SKM-1 treated with dmso at 0.1 percent for 144 hours (cell line): Measurements from ENCODE around the gene ARF6.
"Not testable (repeated sequence)": the region's sequence is repeated elsewhere in the genome, so short reads cannot be mapped to it uniquely, and the experiment has no call there.

ENCODE experiments used
- DNase-seq: peaks from one replicate; lab custom pipeline; 2025; ENCODE audit not compliant: unreplicated experiment; lab: John Stamatoyannopoulos, UW

ARF6 gene

DNA sequence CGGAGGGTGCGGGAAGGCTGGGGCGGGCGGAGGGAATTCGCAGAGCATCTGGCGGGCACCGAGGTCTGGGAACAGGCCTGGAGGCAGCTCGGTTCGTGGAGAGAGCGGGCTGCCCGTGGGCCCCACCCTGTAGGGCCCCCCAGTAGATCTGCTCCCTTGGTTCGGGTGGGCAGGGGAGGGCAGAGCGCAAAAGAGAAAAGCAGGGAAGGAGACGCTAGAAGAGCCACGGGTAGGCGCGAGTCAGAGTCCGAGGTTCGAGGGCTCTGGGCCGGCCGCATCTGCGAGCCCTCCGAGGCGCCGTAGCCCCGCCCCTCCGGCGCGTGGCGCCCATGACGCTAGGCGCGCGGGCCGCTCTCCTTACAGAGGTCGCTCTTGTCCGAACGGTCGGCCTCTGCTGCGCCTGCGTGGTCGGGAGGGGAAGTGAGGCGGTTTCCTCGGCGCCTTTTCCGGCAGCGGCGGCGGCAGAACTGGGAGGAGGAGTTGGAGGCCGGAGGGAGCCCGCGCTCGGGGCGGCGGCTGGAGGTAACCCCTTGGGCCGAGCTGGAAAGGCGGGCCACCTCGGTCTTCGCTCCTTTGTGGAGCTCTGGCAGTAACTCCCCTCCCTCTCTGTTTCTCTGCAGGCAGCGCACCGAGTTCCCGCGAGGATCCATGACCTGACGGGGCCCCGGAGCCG lies at the start of gene ARF6:
ARF6 (plus strand) TSS at position 447 of the 673 bp plus-strand sequence. CDS start 655 bp downstream, outside the sequence.
- DNase-seq: peak; percentile 62

DNA sequence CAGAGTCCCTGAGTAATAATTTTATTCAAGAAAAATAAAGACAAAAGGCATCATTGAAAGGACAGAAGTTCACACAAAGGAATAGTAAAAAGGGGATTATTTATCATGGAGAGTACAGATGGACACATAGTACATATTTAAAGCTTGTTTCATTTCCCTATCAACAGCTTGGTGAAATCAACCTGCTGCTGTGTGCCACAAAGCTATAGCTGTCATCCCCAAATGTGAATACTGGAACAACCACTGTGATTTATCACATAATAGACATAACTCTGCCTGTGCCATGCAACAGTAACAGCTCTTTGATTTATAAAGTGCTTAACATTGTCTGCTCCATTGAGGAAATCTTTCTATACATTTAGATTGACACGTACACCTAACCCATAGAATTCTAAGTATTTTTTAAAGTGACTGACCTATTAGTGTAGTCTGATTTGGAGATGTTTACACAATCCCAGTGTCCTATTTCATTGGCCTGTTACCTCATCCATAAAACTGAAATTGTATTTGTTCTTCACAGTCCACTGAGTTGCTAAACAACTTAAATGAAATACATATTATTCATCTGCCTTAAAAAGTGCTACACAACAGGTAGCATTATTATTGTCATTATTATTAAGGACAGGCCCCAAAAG lies 43.6 kb upstream of the ARF6 start:
- no peak for DNase-seq

DNA sequence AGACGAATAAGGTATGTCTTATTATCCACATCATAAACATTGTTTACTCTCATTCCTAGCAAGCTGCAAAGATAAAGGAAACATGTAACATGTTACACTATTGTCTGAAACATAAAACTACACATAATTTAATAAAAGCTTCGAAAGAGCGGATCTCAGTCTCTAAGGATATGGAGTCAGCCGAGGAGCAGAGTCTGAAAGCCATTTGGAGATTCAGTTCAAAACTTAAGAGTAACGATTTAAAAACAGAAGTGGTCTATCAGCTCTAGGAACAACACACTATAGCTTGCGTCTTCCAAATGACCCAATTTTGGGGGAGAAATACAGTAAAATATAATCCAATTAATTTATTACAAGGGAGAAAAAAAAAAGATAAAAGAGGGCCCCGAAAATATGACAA lies 41.1 kb upstream of the ARF6 start:
- DNase-seq: no peak

DNA sequence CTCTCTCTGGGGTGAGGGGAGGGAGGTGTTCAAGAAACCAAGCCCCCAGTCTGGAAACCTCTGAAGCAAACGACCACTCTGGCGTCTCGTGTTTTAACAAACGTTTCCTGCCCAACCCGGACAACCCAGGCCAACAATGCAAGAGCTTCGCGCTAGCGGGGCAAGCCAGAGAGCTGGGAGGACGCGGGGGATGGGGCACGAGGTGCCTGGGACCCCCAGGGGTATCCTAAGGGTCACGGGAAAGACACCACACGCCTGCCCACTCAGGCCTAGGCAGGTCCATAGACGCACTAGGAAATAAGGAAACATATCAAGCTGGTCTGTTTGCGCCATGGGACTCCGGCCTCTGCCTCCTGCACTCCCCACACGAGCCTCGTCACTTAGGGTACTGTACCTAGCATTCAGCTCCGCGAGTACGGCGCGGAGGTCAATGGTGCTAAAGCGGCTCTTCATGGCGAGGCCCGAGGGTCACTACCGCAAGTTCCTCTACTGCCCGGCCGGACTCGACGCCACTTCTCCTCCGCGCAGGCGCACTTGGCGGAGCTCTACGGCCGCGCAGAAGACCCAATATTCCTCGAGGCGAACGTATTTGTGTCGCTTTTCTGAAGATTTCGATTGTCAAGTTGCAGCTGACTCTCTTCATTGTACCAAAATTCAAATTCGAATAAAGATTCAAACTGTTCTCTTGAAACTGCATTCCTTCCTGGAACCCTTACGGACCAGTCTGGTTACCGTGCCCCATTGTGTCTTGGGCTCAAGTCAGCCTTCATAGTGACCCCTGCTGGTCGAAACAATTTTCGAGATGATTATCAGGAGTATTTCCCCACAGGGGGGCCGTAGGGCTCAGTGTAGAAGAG lies 40.4 kb upstream of the ARF6 start, which contains the start of gene NEMF:
NEMF (minus strand) TSS at position 488 of the 857 bp plus-strand sequence; CDS start at position 453, 35 bp downstream.
- DNase-seq: peak; percentile 75

DNA sequence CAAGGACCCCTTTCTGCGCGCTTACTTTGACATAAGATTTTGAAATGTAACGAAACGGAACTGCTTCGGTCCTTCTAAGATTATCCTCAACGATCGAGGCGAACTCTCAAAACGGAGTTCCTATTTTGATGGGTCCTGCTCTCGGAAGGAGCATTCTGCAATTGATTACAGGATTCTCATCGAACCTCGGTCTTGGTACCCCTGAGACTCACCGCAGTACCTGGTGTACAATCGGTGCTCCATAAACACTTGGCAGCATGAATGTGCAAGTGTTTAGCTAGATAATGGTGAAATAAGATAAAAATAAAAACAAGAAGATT lies 39.8 kb upstream of the ARF6 start:
- no peak for DNase-seq

DNA sequence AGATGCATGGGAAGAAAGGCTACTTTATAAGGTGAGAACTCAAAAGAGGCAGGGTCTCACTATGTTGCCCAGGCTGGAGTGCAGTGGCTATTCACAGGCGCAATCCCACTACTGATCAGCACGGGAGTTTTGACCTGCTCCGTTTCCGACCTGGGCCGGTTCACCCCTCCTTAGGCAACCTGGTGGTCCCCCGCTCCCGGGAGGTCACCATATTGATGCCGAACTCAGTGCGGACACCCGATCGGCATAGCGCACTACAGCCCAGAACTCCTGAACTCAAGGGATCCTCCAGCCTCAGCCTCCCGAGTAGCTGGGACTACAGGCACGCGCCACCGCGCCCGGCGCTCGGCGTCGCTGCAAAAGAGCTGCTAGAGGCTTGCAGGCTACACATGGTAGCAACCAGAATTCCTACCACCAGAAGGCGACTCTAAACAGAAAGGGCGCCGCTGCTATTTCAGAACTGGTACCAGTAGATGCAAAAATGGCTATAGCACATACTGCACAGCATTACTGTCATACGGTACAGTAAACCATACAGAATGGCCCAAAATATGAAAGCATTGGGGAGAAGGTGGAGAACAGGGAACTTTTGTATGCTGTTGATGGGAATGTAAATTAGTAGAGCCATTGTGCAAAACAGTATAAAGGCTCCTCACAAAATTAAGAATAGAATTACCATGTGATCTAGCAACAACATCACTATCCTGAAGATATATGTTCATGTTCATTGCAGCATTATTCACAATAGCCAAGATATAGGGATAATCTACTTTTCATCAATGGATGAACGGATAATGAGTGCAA lies 39.1 kb upstream of the ARF6 start:
- no peak for DNase-seq

DNA sequence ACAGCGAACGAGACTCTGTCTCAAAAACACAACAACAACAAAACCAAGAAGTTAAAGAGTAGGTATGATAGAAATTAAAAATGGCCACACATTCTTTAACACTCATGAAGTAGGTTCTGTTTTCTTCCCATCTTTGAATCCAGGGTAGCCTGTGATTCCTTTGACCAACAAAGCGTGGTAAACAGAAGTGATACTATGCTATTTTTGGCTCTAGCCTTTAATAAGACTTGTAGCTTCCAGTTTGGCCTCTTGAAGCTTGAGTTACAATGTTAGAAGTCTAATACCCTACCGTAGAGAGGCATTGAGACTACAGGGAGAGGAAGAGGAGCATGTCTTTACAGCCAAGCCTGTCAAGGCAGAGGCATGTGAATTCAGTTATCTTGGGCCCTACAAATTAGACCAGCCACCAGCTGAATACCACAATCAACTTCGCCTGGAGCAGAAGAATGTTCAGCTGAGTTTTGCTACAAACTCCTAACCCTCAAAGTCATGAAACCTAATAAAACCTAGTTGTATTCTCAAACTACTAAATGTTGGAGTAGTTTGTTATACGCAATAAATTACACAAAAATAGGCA lies 35.4 kb upstream of the ARF6 start:
- no peak for DNase-seq

DNA sequence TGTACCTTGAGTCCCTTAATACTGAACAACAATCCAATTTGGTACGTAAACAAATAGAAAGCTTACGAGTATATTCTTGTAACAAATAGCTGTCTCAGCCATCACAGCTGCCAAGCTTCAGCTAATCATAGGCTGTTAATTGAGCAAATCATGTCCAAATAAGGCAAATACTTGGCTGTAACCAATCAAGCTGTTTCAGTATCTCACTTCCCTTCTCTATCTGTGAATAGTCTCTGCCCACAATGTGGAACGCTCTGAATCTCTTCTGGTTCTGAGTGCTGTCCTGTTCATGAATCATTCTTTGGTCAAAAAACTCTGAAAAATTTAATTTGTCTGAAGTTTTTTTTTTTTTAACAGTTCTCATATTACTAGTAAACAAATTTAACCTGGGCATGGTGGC lies 34.5 kb upstream of the ARF6 start:
- no peak for DNase-seq

DNA sequence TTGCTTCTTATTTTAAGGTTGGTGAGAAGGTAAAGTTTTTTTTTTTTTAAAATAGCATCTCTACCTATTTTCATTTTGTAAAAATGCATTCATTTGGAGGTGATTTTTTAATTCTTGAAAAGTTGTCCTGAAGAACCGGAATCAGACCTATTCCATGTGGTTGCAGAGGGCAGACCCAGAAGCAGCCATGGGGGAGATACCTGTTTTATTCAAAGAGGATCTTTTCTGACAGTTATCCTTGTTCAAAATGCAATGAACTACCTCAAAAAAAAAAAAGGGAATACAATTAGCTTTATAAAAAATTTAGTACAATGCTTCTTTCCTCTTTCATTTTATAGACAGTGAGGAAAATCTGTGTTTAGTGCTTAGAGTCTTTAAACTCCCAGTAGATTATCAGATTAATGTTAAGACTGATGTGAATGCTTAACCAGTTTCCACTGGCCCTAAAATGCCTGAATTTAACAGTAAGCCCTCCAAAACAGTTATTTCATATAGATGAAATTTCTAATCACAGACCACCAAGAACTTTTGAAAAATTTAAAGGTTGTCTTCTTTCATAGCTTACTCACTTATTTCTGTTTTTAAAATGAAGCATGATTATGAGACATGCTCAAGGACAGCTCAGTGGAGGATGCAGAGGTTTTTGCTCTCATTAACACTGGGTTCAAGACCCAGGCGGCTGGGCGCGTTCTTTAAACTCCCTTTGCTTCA lies 31.7 kb upstream of the ARF6 start:
- no peak for DNase-seq

DNA sequence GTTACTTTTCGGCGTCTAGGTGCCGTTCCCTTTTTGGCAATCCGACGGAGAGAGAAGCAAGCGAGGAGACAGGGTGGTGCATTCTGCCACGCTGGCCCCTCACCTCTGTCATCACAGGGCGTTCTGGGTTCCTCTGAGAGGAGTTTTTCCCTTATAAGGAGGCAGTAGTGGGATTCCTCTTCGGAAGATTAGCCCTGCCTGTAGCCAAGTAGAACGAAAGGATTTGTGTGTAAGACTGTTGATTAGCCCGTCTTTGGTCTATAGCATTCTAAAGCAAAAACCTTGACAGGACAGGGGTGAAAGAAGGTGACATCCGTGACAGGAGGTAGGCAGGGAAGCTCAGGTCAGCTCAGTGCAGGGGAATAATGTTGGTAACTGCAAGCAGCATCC lies 31.2 kb upstream of the ARF6 start:
- peak; percentile 34 for DNase-seq

DNA sequence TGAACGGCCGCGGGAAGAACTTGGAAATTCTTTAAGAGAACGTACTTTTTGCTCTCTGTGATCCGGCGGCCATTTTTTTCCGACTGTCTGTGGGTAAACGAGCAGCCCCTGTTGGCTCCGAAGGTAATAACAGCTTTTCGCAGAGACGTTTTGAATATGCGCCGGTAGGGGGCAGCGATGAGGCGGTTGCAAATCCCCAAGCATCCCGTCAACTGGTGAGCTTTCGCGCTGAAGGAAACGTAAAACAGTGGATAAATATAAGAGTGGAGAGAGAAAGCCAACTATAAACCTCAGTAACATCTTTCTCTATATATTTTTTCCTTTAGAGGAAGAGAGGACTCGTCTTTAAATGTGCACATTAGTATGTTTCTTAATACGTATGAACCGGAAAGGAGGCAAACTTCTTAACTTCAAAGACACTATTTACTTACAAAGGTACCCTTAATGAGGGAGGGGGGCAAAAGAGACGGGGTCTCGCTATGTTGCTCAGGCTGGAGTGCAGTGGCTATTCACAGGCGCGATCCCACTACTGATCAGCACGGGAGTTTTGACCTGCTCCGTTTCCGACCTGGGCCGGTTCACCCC lies 30.7 kb upstream of the ARF6 start:
- DNase-seq: peak; percentile 46

DNA sequence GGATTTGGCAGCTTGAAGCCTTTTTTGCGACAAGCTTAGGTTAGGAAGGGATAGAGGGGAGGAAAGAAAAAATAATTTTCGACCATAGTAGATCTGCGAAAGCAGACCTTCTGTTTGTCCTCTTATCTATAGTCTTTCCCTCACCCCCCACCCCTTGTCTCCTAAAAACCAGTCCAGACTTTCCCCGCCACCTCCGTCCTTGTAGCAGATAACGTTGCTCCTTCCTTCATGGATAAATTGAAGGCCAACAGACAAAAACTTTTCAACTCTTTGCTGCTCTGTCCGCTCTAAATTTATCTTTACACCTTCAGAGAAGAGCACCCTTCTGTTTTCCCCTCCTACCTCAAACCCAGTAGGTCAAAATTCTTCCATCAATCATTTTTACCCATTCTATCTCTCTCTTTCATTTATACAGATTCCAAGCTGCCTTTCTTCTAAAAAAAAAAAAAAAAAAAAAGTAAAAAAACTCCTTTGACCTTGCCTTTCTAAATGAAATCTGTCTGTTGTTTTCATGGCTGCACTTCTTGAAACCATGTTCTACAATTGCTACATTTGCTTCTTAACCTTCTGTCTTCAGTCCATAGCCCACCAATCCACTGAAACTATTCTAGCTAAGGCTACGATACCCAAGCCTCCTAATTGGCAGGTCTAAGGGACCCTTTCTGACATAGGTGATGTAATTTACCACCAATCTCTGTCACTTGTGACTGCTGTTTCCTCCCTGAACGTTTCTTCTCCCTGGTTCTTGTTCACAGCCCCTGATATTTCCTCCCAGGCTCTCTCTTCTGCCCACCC lies 29.2 kb upstream of the ARF6 start:
- no peak for DNase-seq

DNA sequence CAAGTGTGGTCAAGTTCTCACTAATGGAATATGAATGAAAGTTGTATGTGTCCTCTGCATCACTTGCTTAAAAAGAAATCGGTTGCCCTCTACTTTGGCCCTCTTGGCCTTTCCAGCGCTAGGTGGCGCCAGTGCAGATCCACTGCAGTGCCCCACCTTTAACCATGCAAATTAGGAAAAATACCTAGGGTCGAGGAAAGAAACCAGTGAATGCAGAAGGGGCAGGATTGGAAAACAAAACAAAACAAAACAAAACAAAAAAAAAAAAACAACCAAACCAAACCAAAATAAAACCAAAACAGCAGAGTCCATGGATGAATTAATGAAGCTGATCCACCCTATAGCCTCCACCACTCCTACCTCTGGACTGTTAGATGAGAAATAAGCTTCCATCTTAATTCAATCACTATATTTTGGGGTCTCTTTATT lies 27.4 kb upstream of the ARF6 start:
- DNase-seq: peak; percentile 23

DNA sequence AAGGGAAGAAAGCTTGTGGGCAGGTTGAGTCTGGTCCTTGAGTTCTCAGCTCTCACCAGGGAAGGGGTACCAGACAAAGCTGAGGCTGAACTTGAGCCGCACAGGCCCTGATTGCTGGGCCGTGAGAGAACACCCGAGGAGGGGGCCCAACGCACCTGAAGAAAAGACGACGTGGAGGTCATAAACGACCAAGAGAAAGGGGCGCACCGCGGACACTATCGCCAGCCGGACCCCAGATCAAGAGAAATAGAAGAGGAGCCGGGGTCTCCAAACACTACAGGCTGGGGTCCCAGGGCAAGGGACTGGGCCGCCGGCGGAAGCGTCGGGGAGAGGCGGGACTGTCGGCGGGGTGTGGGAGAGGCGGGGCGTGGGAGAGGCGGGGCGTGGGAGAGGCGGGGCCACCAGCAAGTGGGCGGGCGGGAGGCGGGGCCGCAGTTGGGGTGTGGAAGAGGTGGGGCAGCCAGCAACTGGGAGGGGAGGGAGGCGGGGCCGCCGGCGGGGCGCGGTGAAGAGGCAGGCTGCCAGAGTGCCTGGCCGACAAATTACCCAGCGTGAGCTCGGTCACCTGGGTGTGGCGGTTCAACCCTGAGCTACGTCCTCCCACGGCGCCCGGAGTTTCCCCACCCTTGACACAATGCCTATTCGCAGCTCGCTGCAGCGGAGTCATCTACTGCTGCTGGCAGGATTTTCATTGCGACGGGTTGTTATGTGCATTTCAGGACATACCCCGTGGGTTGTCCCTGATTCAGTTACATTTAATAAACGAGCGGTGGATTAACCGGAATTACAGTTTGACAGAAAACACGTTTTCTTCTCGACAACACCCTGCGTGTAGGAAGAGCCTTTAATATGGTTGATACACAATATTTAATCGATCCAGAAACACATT lies 24.8 kb upstream of the ARF6 start:
- peak; percentile 62 for DNase-seq

DNA sequence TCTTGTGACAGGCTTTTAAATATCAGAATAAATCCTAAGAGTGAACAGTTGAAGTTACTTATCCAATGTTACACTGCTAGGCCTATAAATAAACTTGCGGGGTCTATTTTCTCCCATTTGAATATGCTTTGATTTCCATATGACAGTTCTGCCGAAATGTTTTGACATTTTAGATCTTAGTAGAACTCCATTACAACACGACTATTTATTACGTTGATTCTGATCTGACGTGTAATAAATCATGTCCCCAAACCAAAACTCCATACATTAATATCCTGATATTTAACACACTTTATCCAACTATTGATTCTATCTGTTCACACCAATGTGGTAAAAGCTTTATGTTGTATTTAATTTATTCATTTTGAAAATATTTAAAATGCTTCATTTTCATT lies 24.2 kb upstream of the ARF6 start:
- DNase-seq: no peak

DNA sequence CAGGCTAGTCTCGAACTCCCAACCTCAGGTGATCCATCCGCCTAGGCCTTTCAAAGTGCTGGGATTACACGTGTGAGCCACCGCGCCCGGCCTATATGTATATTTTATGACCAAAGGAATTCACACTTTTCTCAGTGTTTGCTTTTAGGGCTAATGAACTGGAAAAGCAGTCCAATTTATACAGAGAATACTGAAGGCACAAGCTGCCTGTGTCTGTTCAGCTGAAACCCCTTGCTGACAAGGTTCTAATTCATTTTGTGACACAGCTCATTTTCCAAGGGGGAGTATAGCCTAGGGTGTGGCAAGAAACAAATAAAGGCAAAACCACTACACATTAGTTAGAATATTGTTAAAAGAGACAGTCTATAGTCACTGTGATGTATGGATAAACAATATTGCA lies 22.0 kb upstream of the ARF6 start:
- DNase-seq: no peak

DNA sequence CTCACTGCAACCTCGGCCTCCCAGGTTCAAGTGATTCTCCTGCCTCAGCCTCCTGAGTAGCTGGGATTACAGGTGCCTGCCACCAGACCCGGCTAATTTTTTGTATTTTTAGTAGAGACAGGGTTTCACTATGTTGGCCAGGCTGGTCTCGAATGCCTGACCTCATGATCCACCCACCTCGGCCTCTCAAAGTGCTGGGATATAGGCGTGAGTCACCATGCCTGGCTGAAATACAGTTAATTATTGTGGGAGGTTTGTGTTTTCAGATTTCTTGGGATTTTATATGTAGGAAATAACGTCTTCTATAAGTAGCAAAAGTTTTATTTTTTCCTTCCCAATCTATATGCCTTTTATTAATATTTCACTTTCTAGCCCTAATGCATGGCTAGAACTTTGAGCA lies 19.3 kb upstream of the ARF6 start:
- not testable (repeated sequence) for DNase-seq

DNA sequence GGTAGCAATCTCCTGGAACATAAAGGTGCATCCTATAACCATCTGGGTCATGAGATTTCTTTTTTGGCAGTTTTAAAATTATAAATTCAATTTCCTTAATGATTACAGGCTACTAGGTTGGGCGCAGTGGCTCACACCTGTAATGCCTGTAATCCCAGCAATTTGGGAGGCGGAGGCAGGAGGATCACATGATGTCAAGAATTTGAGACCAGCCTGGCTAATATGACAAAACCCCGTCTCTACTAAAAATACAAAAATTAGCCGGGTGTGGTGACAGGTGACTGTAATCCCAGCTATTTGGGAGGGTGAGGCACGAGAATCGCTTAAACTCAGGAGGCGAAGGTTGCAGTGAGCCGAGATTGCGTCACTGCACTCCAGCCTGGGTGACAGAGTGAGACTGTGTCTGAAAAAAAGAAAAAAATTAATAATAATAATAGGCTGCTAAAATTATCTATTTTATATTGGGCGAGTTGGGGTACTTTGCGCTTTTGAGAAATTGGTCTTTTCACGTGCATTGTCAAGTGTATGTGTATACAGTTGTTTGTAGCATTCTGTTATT lies 17.2 kb upstream of the ARF6 start:
- no peak for DNase-seq
